Transverse colon (tissue), 4 donors: ENCODE data around the gene ASB1.

Experiments used
- CTCF ChIP-seq, 5 experiments: fragments of 200-600 bp in 3 of 5; fragments of 450-650 bp in 2 of 5; sonication (generic) in 3 of 5; IDR thresholded peaks; 1 replicate in 2 of 5; 2 replicates in 3 of 5; pipeline ENCODE4 v1.5.1; 2016 to 2017; ENCODE audit warnings: antibody characterized with exemption in 5 of 5, inconsistent platforms in 3 of 5, mild to moderate bottlenecking in 2 of 5, moderate library complexity in 1 of 5
- POLR2A ChIP-seq: fragments of 450-650 bp; IDR thresholded peaks from one replicate; pipeline ENCODE4 v1.6.1; 2016; ENCODE audit warnings: antibody characterized with exemption, mild to moderate bottlenecking, moderate library complexity
- POLR2AphosphoS5 ChIP-seq, 3 donors: sonication (generic); formaldehyde crosslinking; IDR thresholded peaks; one replicate each; pipeline ENCODE4 v1.6.1; 2016; ENCODE audit warnings: antibody characterized with exemption in 3 of 3

GRCh38 chr2:238457927-238458324 is 31.2 kb downstream of the ASB1 start:
- no peak for TF ChIP-seq POLR2AphosphoS5 (IDR thresholded peaks at IDR 0.05)
- TF ChIP-seq POLR2A: no peak
- no peak for TF ChIP-seq CTCF (IDR thresholded peaks at IDR 0.05)
